Testis (tissue), 3 donors: ENCODE results near the gene PKD2L1. TPM values are rescaled to one million over a fixed set of nuclear protein-coding genes. Genes with fewer than 3 reads are reported as not detected.

Source experiments
- DNase-seq: peaks from one replicate; pipeline ENCODE4 v3.0.0-alpha.2; 2019
- H3K27ac ChIP-seq, 2 donors: fragments of 200-600 bp; sonication (generic); one replicate each; pipeline ENCODE4 v1.5.1; 2019
- H3K27me3 ChIP-seq: fragments of 200-600 bp; sonication (generic); one replicate; pipeline ENCODE4 v1.5.1; 2019
- H3K36me3 ChIP-seq: fragments of 200-600 bp; sonication (generic); one replicate; pipeline ENCODE4 v1.5.1; 2017; ENCODE audit warnings: low read depth; ENCODE audit errors: missing control alignments
- H3K4me1 ChIP-seq: fragments of 200-600 bp; sonication (generic); one replicate; pipeline ENCODE4 v1.5.1; 2019
- H3K4me3 ChIP-seq, 2 donors: fragments of 200-600 bp; sonication (generic); one replicate each; pipeline ENCODE4 v1.5.1; 2017 to 2019
- H3K9me3 ChIP-seq: fragments of 200-600 bp; sonication (generic); one replicate; pipeline ENCODE4 v1.5.1; 2017
- CTCF ChIP-seq, 3 experiments: fragments of 450-650 bp in 2 of 3; fragments of 200-600 bp in 1 of 3; sonication (generic) in 1 of 3; IDR thresholded peaks; one replicate each; pipeline ENCODE4 v1.5.1; 2016 to 2019; ENCODE audit warnings: antibody characterized with exemption in 3 of 3, mild to moderate bottlenecking in 2 of 3, moderate library complexity in 1 of 3
- POLR2A ChIP-seq: fragments of 450-650 bp; IDR thresholded peaks from one replicate; pipeline ENCODE4 v1.6.1; 2017; ENCODE audit warnings: antibody characterized with exemption, mild to moderate bottlenecking, moderate library complexity
- WGBS, 2 donors: methylation state at CpG; one replicate each; pipeline ENCODE4 v1.1.5; 2018; 5-methylcytosine and 5-hydroxymethylcytosine counted together
- intact Hi-C: fragments of 100-400 bp; cut with DNase I; formaldehyde crosslinking; loops from one replicate; pipeline ENCODE4 v1.15.1; 2023; ENCODE audit warnings: low total_unique reads
- polyA plus RNA-seq: library from polyadenylated mRNA; stranded (reverse); fragments of 350-450 nt; fragmentation: Illumina TruSeq; extraction: RNeasy Lipid Tissue Mini Kit (QIAGEN cat#74804); gene quantifications from one replicate; pipeline ENCODE4 v1.2.3, GENCODE V29; 2014; ENCODE audit warnings: low read depth, low replicate concordance; ENCODE audit not compliant: insufficient read depth
- total RNA-seq, 2 donors: library from RNA; depleted of rRNA; stranded (reverse); fragments of >200 nt; gene quantifications; one replicate each; pipeline ENCODE4 v1.2.3, GENCODE V29; 2016

PKD2L1 gene
- total and polyA plus RNA-seq, 3 donors from 2014 or later = 0.99 to 4.7 (median 1.6) TPM

DNA sequence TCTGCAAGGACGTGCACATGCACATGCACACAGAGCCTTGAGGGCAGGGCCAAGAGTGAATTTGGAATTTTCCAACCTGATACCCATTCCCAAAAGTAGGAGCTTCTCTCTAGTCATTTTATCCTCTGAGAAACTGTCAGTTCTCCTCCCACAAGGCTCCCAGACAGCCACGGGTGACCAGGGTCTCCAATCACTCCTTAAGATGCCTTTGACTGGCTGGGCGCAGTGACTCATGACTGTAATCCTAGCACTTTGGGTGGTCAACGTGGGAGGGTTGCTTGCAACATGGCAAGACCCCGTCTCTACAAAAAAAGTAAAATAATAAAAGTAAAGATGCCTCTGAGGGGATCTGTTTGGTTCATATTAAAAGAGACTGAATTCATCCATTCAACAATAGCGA is 30.2 kb upstream of the PKD2L1 start:
- Histone ChIP-seq H3K27me3 (no peaks in the 10 kb centered on the region), H3K36me3 (no peaks in the 10 kb centered on the region), H3K4me1 (peaks cover 49% of the 10 kb centered on the region), H3K4me3 (no peak overlapping the region), H3K9me3 (no peaks in the 10 kb centered on the region), H3K27ac (no peak overlapping the region)
- TF ChIP-seq POLR2A = no peak
- TF ChIP-seq CTCF (IDR thresholded peaks at IDR 0.05) = no peak
- WGBS, 2 donors = 58 to 70% methylated on average over 6 of the region's 6 CpGs
- intact Hi-C loops = no loop called here
- no peak for DNase-seq

DNA sequence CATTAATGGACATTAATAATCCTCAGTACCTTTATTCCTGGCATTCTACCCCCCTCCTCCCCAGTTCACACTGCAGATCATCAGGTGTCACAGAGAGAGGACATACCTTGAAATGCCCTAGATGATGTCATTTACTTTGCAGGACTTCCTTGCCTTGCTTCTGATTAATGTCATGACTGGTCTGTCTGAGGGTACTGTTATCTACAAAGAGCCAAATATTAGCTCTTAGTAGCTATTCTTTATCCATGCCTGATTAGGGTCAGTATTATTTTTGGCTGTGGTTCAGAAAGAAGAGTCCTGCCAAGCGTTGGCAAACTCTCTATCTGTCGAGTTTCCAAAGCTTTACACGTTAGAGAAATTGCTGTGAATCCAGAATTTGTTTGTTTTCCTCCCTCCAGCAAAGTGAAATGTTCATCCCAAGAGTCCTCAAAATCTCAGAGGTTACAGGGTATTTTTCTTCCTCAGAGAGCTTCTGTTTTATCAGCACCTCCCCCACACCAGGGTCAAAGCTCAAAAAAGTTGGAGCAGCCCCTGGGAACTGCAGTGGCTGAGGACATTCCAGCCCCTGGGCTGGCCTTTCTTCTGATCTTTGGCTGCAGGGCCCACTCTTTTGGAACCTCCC is 29.6 kb upstream of the PKD2L1 start:
- H3K27me3 ChIP-seq = no peaks in the 10 kb centered on the region
- H3K36me3 ChIP-seq = no peaks in the 10 kb centered on the region
- peaks cover 44% of the 10 kb centered on the region for H3K4me1 ChIP-seq
- 19 to 31% methylated on average over 3 of the region's 3 CpGs for WGBS, 2 donors
- no peak overlapping the region for H3K4me3 ChIP-seq
- intact Hi-C loops = no loop called here
- no peak overlapping the region for H3K27ac ChIP-seq
- no peaks in the 10 kb centered on the region for H3K9me3 ChIP-seq
- TF ChIP-seq CTCF (IDR thresholded peaks at IDR 0.05) (no peak), POLR2A (no peak)
- DNase-seq = peak; percentile 46

DNA sequence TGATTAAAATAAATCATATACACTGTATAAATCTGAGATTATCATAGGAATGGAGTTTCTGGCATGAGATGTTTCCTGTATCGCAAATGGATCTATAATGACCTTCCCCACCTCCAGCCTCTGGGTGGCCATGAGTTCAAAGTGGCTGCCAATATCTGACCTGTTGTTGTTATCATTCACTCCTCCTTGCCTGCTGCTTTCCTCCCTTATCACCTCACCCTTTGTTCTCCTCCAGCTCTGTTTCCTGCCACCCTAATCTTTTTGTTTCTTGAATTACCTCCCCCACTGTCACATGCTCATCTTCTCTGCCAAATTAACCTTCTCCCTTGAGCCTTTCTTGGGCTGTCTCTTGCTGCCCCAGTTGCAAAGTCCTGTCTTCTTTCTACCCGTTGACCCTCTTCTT is 29.0 kb upstream of the PKD2L1 start:
- 47 to 59% methylated on average over 2 of the region's 2 CpGs for WGBS, 2 donors
- TF ChIP-seq POLR2A (no peak), CTCF (IDR thresholded peaks at IDR 0.05) (no peak)
- no peaks in the 10 kb centered on the region for H3K36me3 ChIP-seq
- peaks cover 39% of the 10 kb centered on the region for H3K4me1 ChIP-seq
- H3K27me3 ChIP-seq = no peaks in the 10 kb centered on the region
- no peak overlapping the region for H3K4me3 ChIP-seq
- peak; percentile 72 for DNase-seq
- no peak overlapping the region for H3K27ac ChIP-seq
- H3K9me3 ChIP-seq = no peaks in the 10 kb centered on the region
- intact Hi-C loops = no loop called here

- TF ChIP-seq POLR2A = no peak
- TF ChIP-seq CTCF (IDR thresholded peaks at IDR 0.05) = no peak
- Histone ChIP-seq H3K36me3 (no peaks in the 10 kb centered on the region), H3K4me3 (no peak overlapping the region), H3K4me1 (peaks cover 23% of the 10 kb centered on the region), H3K27me3 (no peaks in the 10 kb centered on the region), H3K27ac (no peak overlapping the region), H3K9me3 (no peaks in the 10 kb centered on the region)
- WGBS, 2 donors = 77 to 85% methylated on average over 4 of the region's 4 CpGs
- DNase-seq = no peak
- intact Hi-C loops = no loop called here
Measured at GRCh38 chr10:100357059-100357858, 27.2 kb upstream of the PKD2L1 start.
